ENCODE results near the gene CDHR4.
"Not testable (repeated sequence)": the region's sequence is repeated elsewhere in the genome, so short reads cannot be mapped to it uniquely, and the experiment has no call there.

CDHR4 gene

DNA sequence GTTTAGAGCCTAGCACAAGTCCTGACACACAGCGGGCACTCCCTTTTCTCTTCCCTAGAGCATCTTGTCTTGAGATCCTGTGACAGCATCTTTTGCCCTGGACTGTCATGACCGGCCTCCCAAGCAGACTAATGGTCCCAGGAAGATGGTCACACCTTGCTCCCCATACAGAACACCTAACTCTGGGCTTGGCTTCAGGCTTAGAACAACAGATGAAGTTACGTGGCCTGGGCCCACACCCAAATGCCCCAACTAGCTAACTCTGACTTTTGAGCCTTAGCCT, 12.6 kb downstream of the CDHR4 start:
- H3K4me1 ChIP-seq, result peaks cover 0 to 41% (median 25%) of the 10 kb centered on the region in 4 donors
- intact Hi-C loops (cut with DNase I; ENCODE audit: low total_unique reads), result loop anchor here (10.0 kb wide), 1 partner anchor 62 kb away; the partner anchor contains the start of gene GMPPB
- no peak for DNase-seq

DNA sequence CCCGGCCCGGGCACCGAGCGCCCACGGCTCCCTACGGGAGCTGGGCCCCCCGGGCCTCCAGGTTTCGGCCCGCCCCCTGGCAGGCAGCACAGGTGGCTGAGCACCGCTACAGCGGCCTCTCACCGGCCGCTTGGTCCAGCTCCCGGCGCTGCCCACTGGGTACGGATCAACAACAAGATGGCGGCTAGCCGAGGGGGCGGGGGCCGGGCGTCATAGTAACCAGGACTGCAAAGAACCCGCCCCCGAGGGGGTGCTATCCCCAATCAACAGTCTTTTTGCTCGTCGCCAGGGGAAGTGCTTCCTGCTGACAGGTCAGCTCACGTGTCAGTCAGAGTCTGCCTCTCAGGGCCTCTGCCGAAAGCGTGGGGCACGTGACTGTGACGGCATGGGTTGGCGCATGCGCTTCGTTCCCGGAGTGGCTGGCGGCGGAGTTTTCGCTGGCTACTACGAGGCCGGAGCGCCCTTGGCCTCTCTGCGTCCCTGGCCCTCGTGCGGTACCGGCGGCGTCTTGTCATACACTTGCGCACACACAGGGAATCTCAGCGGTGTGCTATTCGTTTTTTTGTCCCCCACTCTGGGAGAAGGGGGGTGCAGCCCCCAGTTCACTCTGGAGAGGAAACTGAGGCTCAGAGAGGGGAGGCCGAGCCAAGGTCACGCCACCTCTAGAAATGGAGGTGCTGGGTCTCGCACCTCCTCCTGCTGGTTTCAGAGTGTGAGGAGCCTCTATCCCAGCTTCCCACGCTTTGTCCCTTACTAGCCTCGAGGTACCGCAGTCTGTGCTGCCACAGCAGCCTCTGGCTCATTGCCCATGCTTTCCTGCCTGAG, 13.1 kb downstream of the CDHR4 start, which contains the start of gene IP6K1:
Gene IP6K1 (minus strand): TSS at position 186 of the 825 bp plus-strand sequence. CDS start 38,502 bp downstream, outside the sequence.
- TF ChIP-seq, protein P1, sequence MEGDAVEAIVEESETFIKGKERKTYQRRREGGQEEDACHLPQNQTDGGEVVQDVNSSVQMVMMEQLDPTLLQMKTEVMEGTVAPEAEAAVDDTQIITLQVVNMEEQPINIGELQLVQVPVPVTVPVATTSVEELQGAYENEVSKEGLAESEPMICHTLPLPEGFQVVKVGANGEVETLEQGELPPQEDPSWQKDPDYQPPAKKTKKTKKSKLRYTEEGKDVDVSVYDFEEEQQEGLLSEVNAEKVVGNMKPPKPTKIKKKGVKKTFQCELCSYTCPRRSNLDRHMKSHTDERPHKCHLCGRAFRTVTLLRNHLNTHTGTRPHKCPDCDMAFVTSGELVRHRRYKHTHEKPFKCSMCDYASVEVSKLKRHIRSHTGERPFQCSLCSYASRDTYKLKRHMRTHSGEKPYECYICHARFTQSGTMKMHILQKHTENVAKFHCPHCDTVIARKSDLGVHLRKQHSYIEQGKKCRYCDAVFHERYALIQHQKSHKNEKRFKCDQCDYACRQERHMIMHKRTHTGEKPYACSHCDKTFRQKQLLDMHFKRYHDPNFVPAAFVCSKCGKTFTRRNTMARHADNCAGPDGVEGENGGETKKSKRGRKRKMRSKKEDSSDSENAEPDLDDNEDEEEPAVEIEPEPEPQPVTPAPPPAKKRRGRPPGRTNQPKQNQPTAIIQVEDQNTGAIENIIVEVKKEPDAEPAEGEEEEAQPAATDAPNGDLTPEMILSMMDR (IDR thresholded peaks at IDR 0.05), result peak in 1 of 2 experiments; percentile 27
- intact Hi-C loops (cut with DNase I; ENCODE audit: low total_unique reads), result loop anchor here (10.0 kb wide), 1 partner anchor 62 kb away; the partner anchor contains the start of gene GMPPB
- H3K4me3 ChIP-seq, result peak within 1 kb of the TSS; percentile 80 to 97
- peaks cover 0 to 46% (median 28%) of the 10 kb centered on the region in 4 donors for H3K4me1 ChIP-seq
- peaks cover under 1 to 18% (median 10%) of the 10 kb centered on the region in 3 donors for H3K36me3 ChIP-seq
- peak within 1 kb of the TSS; percentile 94 to 99 for H3K27ac ChIP-seq
- H3K27me3 ChIP-seq, result no peaks in the 10 kb centered on the region
- peak; percentile 100 for DNase-seq
- no peaks in the 10 kb centered on the region for H3K9me3 ChIP-seq

More for the DNA sequence above, 12.6 kb downstream of the CDHR4 start:
- Histone ChIP-seq H3K36me3 (peaks cover 0 to 12% (median 6%) of the 10 kb centered on the region in 3 donors), H3K27ac (peak overlapping the region; percentile 94 to 99), H3K27me3 (no peaks in the 10 kb centered on the region), H3K9me3 (no peaks in the 10 kb centered on the region), H3K4me3 (peak overlapping the region; percentile 80 to 97)
- TF ChIP-seq, protein P1 (IDR thresholded peaks at IDR 0.05), result no peak

DNA sequence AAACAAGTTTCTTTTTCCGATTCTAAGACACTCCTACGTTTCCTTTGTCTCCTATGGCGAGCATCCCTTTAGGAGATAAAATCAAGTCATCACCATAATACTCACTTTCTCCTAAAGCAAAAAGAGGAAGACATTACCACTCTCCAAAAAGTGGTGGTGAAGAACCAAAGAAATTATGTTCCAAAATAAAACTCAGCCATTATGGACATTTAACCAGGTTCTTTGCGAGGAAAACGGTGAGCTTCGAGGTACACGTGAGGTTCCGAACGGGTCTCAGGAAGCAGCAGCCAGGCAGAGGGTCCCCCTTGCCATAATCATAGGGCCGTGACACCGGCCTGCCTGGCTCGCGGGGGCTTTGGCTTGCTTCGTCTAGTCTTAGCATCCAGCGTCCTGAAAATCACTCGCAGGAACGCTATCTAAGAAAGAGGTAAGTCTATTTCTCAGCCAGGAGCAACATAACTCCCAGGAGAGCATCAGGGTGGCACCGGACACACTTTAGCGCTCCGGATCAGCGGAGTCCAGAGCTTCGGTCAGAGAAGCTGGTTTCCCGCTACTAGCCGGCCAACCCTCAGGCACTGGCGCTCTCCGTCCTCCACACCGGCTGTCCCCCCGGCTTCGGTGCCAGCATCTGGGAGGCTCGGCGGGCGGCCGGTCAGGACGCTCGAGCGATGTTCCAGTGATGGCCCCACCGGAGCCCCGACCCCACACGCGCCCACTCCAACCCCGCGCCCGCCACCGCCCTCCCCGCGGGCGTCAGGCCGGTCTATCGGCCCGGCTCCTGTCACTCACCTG, 13.9 kb downstream of the CDHR4 start:
- H3K27me3 ChIP-seq, result no peaks in the 10 kb centered on the region
- peak overlapping the region; percentile 94 to 99 for H3K27ac ChIP-seq
- peaks cover 0 to 55% (median 32%) of the 10 kb centered on the region in 4 donors for H3K4me1 ChIP-seq
- DNase-seq, result no peak
- H3K4me3 ChIP-seq, result peak overlapping the region; percentile 80 to 97
- no peaks in the 10 kb centered on the region for H3K9me3 ChIP-seq
- TF ChIP-seq, protein P1 (IDR thresholded peaks at IDR 0.05), result no peak
- intact Hi-C loops (cut with DNase I; ENCODE audit: low total_unique reads), result loop anchor here (10.0 kb wide), 1 partner anchor 61 kb away; the partner anchor contains the start of gene GMPPB
- peaks cover 6 to 26% (median 17%) of the 10 kb centered on the region in 3 donors for H3K36me3 ChIP-seq

DNA sequence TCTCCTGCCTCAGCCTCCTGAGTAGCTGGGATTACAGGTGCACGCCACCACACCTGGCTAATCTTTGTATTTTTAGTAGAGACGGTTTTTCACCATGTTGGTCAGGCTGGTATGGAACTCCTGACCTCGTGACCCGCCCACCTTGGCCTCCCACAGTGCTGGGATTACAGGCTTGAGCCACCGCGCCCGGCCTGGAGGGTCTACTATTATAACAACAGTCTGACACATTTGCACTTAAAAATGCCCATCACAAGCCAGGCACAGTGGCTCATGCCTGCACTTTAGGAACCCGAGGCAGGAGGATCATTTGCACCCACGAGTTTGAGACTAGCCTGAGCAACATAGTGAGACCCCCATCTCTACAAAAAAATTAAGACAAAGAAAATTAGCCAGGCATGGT, 17.4 kb downstream of the CDHR4 start:
- not testable (repeated sequence) for H3K27me3 ChIP-seq, H3K4me3 ChIP-seq, H3K27ac ChIP-seq, H3K9me3 ChIP-seq, DNase-seq
- intact Hi-C loops (cut with DNase I; ENCODE audit: low total_unique reads), result loop anchor here (10.0 kb wide), 1 partner anchor 57 kb away; the partner anchor contains the start of gene GMPPB
- Histone ChIP-seq H3K36me3 (peaks cover 6 to 43% (median 23%) of the 10 kb centered on the region in 3 donors), H3K4me1 (peaks cover 0 to 66% (median 40%) of the 10 kb centered on the region in 4 donors)

DNA sequence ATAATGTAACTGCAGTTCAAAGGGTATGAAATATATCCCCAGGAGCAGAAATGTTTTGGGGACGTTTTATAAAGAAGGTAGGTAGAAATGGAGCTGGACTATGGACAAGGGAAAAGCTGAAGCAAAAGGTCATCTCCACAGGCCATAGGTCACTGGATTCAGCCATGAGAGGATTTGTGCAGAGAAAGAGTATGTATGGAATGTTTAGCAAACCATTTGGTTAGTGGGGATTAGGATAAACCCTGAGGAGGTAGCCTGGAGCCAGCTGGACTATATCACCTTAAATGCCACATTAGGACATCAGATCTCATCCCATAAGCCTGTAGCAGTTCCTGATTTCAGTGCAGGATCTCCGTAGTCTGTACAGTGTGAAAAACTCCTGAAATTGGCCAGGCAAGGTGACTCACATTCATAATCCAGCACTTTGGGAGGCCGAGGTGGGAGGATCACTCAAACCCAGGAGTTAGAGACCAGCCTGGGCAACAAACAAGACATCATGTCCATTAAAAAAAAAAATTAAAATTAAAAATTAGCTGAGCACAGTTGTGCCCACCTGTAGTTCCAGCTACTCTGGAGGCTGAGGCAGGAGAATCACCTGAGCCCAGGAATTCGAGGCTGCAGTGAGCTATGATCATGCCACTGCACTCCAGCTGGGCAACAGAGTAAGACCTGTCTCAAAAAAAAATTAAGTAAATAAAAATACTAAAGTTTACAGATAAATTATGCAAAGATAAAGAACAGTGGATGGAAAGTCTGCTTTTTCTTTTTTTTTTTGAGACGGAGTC, 18.1 kb downstream of the CDHR4 start:
- H3K9me3 ChIP-seq, result no peaks in the 10 kb centered on the region
- intact Hi-C loops (cut with DNase I; ENCODE audit: low total_unique reads), result loop anchor here (10.0 kb wide), 1 partner anchor 57 kb away; the partner anchor contains the start of gene GMPPB
- TF ChIP-seq, protein P1 (IDR thresholded peaks at IDR 0.05), result no peak
- no peak for DNase-seq
- no peaks in the 10 kb centered on the region for H3K27me3 ChIP-seq
- no peak overlapping the region for H3K27ac ChIP-seq
- H3K4me3 ChIP-seq, result no peak overlapping the region
- H3K4me1 ChIP-seq, result peaks cover 0 to 59% (median 36%) of the 10 kb centered on the region in 4 donors
- H3K36me3 ChIP-seq, result peaks cover 6 to 49% (median 30%) of the 10 kb centered on the region in 3 donors

DNA sequence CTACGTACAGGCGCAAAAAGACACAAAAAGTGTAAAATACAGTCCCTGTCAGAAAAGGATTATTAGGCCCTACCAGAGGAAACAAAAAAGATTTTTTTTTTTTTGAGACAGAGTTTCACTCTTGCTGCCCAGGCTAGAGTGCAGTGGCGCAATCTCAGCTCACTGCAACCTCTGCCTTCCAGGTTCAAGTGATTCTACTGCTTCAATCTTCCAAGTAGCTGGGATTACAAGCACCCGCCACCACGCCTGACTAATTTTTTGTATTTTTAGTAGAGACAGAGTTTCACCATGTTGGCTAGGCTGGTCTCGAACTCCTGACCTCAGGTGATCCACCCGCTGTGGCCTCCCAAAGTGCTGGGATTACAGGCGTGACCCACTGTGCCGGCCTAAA, 18.7 kb downstream of the CDHR4 start:
- H3K4me3 ChIP-seq, H3K27me3 ChIP-seq, H3K27ac ChIP-seq, DNase-seq, H3K9me3 ChIP-seq: not testable (repeated sequence)
- Histone ChIP-seq H3K4me1 (peaks cover 0 to 59% (median 37%) of the 10 kb centered on the region in 4 donors), H3K36me3 (peaks cover 6 to 49% (median 30%) of the 10 kb centered on the region in 3 donors)
- intact Hi-C loops (cut with DNase I; ENCODE audit: low total_unique reads), result loop anchor here (10.0 kb wide), 1 partner anchor 56 kb away; the partner anchor contains the start of gene GMPPB

Data from tibial artery (tissue), 4 donors.